ENCODE results near the gene PSME3IP1. TPM values are rescaled to one million over a fixed set of nuclear protein-coding genes. Genes with fewer than 3 reads are reported as not detected.

Gene PSME3IP1
- polyA plus RNA-seq, 1 experiment = 68.9 TPM

GRCh38 chr16:57178793-57179212 is 7.0 kb downstream of the PSME3IP1 start:
- Histone ChIP-seq H3K9me3 (ENCODE audit: control insufficient read depth, insufficient read depth, low read length) (no peaks in the 10 kb centered on the region), H3K4me3 (ENCODE audit: low read depth, low read length) (no peak overlapping the region), H3K27me3 (ENCODE audit: control insufficient read depth, insufficient read depth, low read length) (no peaks in the 10 kb centered on the region), H3K27ac (ENCODE audit: low read depth, low read length) (no peak overlapping the region)
- TF ChIP-seq CTCF (IDR thresholded peaks at IDR 0.05; ENCODE audit: low read depth, low read length) = 0 out of 2 replicates have a peak, but pooled peaks have one; percentile 15
- POLR2A ChIA-PET = no interaction called here
- DNase-seq (ENCODE audit: low read depth, low spot score) = no peak
- CTCF ChIA-PET = interaction anchor here (0.6 to 1.5 kb wide), 2 partner anchors 27 to 86 kb away, joined by 3 to 7 read pairs; partner anchors contain the start of gene CPNE2

DNA sequence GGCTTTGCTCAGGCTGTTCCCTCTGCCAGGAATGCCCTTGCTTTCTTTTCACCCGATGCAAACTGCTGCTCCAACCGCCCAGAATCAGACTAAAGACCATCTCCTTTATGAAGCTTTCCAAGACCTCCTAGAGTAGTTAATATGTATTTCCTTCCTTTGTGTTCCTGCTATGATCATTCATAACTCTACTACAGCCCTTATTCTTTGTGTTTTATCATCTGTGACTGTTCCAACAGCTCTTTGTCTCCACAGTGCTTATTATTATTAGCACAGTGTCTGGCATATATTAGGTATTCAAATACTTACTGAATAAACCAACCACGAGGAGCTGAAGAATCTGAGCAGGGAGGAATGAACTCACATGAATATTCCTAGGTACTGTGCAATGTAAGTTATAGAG is 7.6 kb downstream of the PSME3IP1 start:
- CTCF ChIA-PET = interaction anchor here (1.5 kb wide), 1 partner anchor 85 kb away, joined by 7 read pairs; the partner anchor contains the start of gene CPNE2
- Histone ChIP-seq H3K27ac (ENCODE audit: low read depth, low read length) (no peak overlapping the region), H3K9me3 (ENCODE audit: control insufficient read depth, insufficient read depth, low read length) (no peaks in the 10 kb centered on the region), H3K4me3 (ENCODE audit: low read depth, low read length) (no peak overlapping the region), H3K27me3 (ENCODE audit: control insufficient read depth, insufficient read depth, low read length) (no peaks in the 10 kb centered on the region)
- TF ChIP-seq CTCF (IDR thresholded peaks at IDR 0.05; ENCODE audit: low read depth, low read length) = no peak
- POLR2A ChIA-PET = no interaction called here
- DNase-seq (ENCODE audit: low read depth, low spot score) = no peak

GRCh38 chr16:57175896-57176295 is 9.9 kb downstream of the PSME3IP1 start:
- H3K9me3 ChIP-seq (ENCODE audit: control insufficient read depth, insufficient read depth, low read length) = no peaks in the 10 kb centered on the region
- TF ChIP-seq CTCF (IDR thresholded peaks at IDR 0.05; ENCODE audit: low read depth, low read length) = no peak
- ChIA-PET POLR2A (no interaction called here), CTCF (interaction anchor here (2.5 kb wide), 1 partner anchor 83 kb away, joined by 9 read pairs; the partner anchor contains the start of gene CPNE2)
- H3K27ac ChIP-seq (ENCODE audit: low read depth, low read length) = no peak overlapping the region
- H3K4me3 ChIP-seq (ENCODE audit: low read depth, low read length) = no peak overlapping the region
- no peak for DNase-seq (ENCODE audit: low read depth, low spot score)
- H3K27me3 ChIP-seq (ENCODE audit: control insufficient read depth, insufficient read depth, low read length) = no peaks in the 10 kb centered on the region

- Histone ChIP-seq H3K4me3 (ENCODE audit: low read depth, low read length) (no peak overlapping the region), H3K27me3 (ENCODE audit: control insufficient read depth, insufficient read depth, low read length) (no peaks in the 10 kb centered on the region), H3K9me3 (ENCODE audit: control insufficient read depth, insufficient read depth, low read length) (no peaks in the 10 kb centered on the region), H3K27ac (ENCODE audit: low read depth, low read length) (no peak overlapping the region)
- no peak for DNase-seq (ENCODE audit: low read depth, low spot score)
- CTCF ChIA-PET = no interaction called here
- no peak for TF ChIP-seq CTCF (IDR thresholded peaks at IDR 0.05; ENCODE audit: low read depth, low read length)
- POLR2A ChIA-PET = interaction anchor here (0.6 kb wide), 1 partner anchor 81 kb away, joined by 4 read pairs; no protein-coding TSS in a partner anchor
Observed at GRCh38 chr16:57172721-57173290, 13.0 kb downstream of the PSME3IP1 start.

DNA sequence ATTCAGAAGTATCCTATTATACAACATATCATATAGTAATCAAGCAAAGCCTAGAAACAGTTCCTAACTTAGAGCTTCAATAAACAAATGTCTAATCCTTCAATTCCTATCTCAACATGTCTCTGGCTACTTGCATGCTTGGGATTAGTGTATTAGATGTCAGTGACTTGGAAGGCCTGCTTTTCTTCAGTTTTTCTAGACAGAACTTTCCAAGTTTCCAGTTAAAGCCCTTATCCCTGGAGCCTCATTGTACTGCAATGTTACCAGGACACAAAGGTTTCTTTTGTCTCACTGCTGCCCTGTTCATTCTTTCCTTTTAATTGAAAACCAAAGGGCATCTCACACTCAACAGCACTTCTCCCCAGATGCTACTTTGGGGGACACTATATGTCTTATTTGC is 16.5 kb downstream of the PSME3IP1 start:
- CTCF ChIA-PET = interaction anchor here (0.7 to 3.1 kb wide), 4 partner anchors 59 to 90 kb away, joined by 3 to 26 read pairs (median 11); partner anchors contain the start of gene CPNE2
- H3K9me3 ChIP-seq (ENCODE audit: control insufficient read depth, insufficient read depth, low read length) = no peaks in the 10 kb centered on the region
- TF ChIP-seq CTCF (IDR thresholded peaks at IDR 0.05; ENCODE audit: low read depth, low read length) = no peak
- POLR2A ChIA-PET = no interaction called here
- H3K4me3 ChIP-seq (ENCODE audit: low read depth, low read length) = no peak overlapping the region
- no peak overlapping the region for H3K27ac ChIP-seq (ENCODE audit: low read depth, low read length)
- H3K27me3 ChIP-seq (ENCODE audit: control insufficient read depth, insufficient read depth, low read length) = no peaks in the 10 kb centered on the region
- DNase-seq (ENCODE audit: low read depth, low spot score) = no peak
